ENCODE results near the gene COIL.
A peak's percentile ranks its signal among the peaks of the same experiment; 100 is the strongest.
"Not testable (repeated sequence)": the region's sequence is repeated elsewhere in the genome, so short reads cannot be mapped to it uniquely, and the experiment has no call there.

Gene COIL, protein sequence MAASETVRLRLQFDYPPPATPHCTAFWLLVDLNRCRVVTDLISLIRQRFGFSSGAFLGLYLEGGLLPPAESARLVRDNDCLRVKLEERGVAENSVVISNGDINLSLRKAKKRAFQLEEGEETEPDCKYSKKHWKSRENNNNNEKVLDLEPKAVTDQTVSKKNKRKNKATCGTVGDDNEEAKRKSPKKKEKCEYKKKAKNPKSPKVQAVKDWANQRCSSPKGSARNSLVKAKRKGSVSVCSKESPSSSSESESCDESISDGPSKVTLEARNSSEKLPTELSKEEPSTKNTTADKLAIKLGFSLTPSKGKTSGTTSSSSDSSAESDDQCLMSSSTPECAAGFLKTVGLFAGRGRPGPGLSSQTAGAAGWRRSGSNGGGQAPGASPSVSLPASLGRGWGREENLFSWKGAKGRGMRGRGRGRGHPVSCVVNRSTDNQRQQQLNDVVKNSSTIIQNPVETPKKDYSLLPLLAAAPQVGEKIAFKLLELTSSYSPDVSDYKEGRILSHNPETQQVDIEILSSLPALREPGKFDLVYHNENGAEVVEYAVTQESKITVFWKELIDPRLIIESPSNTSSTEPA

DNA sequence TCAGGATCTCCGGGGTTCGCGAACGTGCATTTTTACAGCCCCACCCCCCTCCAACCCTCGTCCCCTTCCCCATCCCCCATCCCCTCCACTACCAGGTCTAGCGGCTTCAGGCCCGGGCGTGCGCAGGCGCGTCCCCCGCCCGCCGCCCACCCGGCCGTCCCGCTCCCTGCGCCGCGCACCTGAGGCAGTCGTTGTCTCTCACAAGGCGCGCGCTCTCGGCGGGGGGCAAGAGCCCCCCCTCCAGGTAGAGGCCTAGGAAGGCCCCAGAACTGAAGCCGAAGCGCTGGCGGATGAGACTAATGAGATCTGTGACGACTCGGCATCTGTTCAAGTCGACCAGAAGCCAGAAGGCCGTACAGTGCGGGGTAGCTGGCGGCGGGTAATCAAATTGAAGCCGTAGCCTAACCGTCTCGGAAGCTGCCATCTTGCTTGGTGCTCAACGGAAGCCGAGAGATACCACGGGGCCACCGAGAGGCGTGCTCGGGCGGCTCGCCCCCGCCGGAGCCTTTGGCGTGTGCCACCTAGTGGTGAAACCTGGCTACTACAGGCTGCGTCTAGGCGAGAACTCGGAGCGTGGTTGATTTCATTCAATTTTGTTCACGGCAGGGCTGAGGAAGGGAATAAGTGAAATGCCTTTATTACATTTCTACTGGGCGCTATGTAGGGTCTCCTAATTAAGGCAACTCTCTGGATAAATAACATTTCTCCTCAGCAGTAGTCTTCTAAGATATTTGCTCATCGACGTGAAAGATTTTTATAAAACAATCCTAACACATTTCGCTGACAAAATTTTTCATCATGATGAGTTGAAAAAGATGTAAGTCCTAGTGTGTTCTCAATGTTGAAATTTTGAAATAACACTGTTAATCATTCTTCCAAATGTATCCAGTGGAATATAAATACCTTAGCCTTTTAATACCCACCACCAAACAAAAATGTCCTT, at the start of gene COIL:
TSS of gene COIL (minus strand) at position 455 of the 943 bp plus-strand sequence. CDS start at position 424, 31 bp downstream.
- peak; percentile 63 for DNase-seq

DNA sequence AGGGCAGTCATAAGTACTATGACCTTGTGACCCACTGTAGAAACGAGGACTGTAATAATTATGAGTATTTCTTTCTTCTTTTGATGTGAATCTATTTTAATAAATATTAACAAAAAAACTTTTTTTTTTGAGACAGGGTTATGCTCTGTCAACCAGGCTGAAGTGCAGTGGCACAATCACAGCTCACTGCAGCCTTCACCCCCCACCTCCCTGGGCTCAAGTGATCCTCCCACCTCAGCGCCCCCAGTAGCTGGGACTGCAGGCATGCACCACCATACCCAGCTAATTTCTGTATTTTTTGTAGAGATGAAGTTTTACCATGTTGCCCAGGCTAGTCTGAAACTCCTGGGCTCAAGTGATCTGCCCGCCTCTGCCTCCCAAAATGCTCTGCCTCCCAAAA, 49.6 kb upstream of the COIL start:
- DNase-seq = no peak

DNA sequence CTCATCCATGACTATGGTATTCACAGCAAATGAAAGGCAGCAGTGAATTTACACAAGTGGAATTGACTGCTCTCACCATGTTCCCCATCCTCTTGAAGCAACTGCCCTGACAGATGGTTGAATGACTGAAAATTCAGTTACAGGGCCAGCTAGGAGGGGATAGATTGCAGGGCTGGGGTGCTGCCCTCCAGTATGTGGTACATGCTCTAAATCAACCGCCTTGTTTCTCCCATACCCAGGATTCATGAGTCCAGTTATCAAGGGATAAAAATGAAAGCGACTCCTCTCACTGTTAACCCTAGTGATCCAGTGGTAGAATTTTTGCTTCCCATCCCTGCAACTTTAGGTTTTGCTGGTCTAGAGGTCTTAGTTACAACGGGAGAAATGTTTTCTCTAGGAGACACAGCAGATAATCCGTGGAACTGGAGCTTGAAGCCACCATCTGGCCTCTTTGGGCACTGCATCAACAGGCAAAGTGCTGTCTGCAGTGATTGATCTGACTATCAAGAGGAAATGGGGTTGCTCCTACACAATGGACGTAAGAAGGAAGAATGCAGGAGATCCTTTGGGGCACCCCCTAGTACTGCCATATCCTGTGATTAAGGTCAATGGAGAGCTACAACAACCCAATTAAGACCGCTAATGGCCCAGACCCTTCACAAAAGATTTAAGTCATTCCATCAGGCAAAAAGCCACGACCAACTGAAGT, 49.0 kb upstream of the COIL start:
- no peak for DNase-seq

DNA sequence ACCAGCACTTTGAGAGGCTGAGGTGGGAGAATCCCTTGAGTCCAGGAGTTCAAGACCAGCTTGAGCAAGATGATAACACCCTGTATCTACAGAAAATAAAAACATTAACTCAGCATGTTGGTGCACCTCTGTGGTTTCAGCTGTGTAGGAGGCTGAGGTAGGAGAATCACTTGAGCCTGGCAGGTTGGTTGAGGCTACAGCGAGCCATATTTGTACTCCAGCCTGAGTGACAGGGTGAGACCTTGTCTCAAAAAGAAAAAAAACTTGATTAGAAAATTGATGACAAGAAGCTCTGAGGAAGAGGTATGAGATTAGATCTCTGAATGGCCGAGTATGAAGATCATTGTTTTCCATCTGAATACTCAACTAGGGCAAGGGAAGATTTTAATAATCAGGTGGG, 48.1 kb upstream of the COIL start:
- no peak for DNase-seq

DNA sequence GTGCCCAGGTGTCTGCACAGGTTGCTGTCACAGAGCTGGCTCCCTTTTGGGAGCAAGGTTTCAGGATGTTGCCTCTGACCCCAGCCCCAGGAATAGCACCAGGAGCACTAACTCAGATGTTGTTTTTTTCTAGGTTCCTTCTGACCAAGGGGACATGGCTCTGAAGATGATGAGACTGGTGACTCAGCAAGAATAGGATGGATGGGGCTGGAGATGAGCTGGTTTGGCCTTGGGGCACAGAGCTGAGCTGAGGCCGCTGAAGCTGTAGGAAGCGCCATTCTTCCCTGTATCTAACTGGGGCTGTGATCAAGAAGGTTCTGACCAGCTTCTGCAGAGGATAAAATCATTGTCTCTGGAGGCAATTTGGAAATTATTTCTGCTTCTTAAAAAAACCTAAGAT, 45.2 kb upstream of the COIL start:
- DNase-seq = no peak

DNA sequence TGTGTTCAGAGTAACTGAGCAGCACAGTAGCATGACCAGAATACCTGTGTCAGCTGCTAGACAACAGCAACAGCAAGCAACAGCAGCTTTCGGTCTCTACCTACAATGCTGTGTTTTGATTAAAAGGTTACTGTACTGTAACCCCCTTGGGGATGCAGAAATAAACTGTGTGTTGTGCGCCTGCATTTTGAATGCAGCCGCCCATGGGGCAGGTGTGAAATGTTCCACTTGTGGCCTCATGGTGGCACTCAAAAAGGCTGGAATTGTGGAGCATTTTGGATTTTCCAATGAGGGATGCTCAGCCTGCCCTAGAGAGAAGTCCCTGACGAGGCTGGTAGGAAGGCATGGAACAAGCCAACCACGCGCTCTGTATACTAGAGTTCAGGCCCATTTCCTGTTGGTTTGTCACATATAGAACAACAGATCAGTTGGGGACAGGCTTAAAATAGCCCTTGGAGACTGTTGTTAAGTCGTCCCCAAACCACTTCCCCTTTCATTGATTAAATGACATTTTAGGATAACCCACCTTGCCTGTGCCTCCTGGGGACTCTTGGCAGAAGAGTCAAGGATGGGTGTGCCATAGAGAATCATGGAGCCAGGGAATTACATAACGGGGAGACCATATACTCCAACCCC, 44.2 kb upstream of the COIL start:
- no peak for DNase-seq

DNA sequence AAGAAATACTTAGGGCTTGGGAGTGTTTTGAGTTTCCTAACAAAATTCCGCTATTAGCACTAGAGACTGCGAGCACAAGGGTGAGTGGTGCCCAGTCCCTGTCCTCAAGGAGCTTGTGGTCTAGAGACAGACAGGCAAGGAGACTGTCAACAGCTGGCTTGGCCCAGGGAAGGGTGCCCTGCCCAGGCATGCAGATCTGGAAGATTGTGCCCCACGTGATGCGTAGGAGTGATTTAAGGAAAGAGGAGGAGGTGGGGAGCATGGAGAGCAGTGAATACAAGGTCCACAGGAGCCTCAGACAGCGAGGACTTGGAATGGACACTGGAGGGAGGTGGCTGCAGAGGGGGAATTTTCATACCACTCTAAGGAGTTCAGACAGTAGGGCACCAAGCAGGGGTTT, 42.1 kb upstream of the COIL start:
- no peak for DNase-seq

DNA sequence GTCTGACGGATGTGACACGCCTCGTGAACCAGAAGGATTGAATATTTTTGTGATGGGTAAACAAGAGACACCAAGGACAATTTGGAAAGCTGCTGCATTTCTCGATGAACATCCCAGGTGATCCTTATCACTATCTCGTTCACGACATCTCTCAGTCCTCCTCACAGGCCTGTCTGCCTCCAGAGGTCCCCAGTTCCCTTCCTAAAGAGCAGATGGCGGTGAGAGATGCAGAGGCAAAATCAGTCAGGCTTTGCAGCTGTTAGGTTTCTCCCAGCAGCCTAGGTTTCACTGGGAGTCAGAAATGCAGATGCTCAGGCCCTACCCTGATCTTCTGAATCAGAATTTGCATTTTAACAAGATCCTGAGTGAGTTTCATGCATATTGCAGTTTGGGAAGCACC, 40.7 kb upstream of the COIL start:
- no peak for DNase-seq

DNA sequence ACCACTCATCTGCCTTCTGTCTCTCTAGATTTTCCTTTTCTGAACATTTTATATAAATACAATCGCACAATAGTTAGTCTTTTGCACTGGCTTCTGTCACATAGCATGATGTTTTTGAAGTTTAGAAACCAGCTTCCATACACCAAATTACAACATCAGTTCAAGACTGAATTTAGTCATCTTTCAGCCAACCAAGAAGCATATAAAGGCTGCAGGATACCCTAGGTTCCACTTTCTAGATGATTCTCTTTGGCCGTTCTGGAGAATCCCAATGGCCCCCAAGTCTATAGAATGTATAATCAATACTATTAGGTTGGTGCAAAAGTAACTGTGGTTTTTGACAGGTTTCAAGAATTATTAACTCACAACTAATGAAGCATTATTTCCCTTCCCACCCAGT, 36.5 kb upstream of the COIL start:
- DNase-seq = no peak

DNA sequence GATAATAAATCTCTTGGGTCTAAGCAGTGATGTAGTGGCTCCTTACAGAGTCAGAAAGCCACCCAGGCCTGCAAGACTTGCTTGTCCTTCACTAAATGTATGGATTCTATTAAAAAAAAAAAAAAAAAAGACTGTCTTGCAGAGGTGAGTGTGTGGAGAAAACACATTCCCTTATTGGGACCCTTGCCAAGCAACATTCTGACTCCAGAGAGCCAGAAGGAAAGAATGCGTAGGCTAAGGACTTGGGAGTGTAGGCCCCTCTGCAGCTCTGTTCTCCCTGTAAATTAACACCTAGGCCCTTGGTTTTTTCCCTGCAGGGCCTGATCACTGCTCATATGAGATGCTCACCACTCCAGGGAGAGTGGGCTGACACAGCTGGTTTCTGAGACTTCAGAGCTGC, 34.9 kb upstream of the COIL start:
- no peak for DNase-seq

DNA sequence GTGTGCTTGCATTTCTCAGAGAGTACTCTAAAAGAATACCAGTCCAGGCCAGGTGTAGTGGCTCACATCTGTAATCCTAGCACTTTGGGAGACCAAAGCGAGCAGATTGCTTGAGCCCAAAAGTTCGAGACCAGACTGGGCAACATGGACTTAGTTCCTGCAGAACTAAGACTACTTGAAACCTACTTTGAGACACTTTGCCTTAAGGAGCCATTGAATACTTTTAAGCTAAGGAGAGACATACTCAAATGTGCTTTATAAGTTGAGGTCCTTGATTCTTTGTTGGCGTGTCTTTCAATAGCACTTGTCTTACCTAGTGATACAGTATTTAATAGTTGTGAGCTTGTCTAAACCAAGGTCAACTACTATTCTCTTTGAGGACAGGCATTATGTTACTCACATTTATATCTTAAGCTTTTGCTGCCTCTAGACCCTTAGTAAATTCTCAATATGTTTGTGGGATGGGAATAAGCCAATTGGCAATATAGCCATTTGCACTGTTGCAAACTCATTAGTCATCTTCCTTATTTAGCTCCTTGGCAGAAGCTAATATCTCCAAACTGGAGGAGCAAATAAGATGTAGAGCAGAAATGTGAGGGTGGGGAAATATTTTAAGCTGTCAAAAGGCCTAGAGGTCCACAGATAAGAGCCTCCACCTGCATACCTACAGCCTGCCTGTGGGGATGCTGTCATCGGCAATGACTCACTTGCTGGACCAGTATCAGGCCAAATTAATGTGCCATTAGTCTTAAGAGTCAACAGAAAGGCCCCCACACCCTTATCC, 33.4 kb upstream of the COIL start:
- no peak for DNase-seq

DNA sequence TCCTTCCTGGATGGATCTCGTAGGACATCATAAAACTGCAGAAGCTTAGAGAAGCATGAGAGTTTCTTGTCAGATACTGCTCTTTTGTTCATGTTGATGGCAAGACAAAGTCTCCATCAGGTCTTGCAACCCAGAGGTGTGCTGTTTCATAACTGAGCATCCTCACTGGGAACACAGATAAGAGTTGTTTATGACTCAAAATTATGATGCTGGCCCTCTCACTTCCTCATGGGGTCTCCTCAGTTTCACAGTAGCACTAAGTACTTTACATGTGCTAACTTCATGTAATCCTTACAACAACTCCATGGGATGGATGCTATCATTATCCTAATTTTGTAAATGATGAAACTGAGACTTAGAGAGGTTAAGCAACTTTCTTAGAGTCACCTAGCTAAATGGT, 31.5 kb upstream of the COIL start:
- no peak for DNase-seq

DNA sequence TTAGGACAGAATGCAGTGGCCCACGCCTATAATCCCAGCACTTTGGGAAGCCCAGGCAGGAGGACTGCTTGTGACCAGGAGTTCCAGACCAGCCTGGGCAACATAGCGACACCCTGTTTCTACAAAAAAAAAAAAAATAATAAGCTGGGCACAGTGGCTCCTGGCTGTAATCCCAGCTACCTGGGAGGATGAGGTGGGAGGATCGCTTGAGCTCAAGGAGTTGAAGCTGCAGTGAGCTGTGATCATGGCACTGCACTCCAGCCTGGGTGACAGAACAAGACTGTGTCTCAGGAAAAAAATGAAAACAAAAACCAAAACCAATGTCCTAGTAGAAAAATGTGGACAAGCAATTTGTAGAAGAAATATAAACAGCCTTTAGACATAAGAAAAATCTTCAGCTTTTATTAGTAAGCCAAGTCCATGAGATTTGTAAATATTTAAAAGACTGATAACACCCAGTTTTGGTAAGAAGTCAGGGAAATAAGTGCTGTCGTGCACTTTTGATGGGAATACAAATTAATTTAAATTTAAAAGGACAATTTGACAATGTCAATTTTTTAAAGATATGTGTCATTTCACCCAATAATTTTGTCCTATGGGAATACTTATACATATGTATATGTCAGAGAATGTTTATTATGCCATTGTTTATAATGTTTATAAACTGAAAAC, 28.2 kb upstream of the COIL start:
- DNase-seq = no peak

DNA sequence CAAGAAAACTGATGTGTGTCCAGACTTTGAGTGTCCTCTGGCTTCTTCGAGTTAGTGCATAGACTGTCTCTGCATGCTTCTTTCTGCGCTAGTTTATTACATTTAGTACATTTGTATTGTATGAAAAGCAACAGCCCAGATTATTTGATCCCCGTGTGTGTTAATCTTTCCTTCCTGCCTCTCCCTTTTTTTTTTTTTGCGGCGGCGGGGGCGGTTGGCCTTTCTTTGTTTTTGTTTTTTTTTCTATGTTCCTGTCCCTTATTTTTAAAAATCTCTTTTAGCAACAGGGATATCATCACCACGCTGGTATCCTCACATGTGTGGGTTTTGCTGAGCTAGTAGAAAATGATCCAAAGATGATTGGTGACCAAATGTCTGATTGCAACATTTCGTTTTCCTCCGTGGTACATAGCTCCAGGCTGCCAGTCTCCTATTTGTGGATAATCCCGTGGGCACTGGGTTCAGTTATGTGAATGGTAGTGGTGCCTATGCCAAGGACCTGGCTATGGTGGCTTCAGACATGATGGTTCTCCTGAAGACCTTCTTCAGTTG, 26.5 kb upstream of the COIL start:
- no peak for DNase-seq

DNA sequence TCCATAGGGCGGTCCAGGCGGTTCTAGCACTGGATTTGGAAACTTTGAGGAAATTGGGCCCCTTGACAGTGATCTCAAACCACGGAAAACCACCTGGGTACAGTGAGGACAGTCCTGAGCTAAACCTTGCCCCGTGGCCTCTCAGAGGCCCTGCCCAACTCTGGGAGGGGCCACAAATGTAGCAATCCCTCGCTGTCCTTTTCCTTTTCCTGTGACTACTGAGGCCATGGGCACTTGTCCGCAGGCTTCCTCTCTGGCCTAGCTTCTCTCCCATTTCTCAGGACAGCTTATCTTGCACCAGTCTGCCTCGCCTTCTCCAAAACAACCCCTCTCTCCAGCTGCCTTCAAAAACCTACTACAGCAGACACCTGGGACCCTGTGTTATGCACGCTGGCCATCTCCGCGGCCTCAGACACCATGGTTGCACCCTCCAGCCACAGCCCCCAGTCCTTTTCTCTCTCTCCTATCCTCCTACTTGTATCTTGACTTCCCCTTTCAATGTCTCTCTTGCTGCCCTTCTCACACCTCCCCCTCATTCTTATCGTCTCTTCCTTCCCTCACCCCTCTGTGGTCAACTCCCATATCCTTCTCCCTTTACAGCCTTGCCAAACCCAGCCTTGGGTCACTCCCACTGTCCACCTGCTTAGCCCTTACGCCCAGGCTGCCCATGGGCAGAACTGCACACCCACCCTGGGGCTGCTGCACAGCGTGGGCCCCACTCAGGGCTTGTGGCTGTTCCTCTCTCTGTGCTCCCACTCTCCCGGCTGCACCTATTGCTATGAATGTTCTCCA, 24.7 kb upstream of the COIL start:
- DNase-seq = no peak

DNA sequence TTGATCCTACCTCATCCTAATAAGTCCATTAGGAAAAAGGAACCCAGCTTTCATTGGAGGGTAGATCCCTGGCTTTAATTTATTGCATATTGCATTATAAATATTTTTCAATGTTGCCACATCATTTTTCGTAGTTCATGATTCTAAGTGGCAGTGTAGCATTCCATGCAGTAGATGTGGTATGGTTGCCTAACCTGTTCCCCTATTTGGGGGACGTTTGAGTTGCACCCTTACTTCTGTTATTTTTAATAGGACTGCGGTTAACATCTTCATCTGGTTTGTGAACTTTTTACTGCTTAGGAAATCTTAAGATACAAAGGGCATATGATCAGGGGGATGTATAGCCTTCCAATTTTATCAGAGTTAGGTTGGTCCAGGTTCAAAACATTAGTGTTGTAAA, 22.5 kb upstream of the COIL start:
- no peak for DNase-seq

DNA sequence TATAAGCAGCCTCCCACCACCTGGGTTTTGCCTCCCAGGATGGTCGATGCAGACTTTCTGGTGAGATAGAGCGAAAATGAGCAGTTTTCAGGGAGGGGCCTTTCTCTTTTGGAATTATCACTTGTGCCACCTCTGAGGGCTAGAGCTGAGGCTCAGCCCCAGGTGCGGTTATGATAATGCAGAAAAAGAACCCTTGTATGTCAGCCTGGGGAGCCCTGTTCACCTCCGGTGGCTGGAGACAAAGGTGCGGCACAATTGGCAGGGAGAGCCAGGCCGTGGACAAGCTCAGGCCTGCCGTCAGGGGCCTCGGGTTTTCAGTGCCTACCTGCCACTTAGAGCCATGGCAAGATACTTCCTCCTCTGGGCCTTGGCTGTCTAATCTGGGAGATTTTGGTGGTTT, 21.5 kb upstream of the COIL start:
- DNase-seq = no peak

DNA sequence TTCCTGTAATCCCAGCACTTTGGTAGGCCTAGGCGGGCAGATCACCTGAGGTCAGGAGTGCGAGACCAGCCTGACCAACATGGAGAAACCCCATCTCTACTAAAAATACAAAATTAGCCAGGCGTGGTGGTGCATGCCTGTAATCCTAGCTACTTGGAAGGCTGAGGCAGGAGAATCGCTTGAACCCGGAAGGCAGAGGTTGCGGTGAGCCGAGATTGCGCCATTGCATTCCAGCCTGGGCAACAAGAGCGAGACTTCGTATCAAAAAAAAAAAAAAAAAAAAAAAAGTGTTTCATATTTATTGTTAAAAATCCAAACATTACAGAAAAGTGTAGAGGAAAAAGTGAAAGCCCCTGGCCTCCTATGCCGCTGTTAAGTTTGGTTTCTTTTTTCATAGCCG, 19.7 kb upstream of the COIL start:
- not testable (repeated sequence) for DNase-seq

DNA sequence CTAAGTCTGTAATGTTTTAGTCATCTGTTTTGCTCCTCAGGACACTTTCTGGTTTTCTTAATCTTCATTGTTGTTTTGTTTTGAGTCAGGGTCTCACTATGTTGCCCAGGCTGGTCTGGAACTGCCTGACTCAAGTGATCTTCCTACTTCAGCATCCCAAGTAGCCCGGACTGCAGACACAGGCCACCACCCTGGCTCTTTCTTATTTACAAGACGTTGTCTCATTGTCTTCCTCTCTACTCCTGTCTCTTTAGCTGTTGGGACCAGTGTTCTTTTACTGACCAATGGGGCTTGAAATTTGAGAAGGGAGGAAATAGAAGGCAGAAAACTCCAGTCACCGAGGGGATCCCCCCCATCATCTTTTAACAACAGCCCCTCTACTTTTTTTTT, 18.2 kb upstream of the COIL start:
- no peak for DNase-seq
